Transverse colon (tissue), 4 donors: Measurements from ENCODE around the gene C1orf159. TPM values are rescaled to one million over a fixed set of nuclear protein-coding genes. Genes with fewer than 3 reads are reported as not detected.
"Not testable (repeated sequence)": the region's sequence is repeated elsewhere in the genome, so short reads cannot be mapped to it uniquely, and the experiment has no call there.

Experiments used
- DNase-seq: peaks from one replicate; pipeline ENCODE4 v3.0.0-alpha.2; 2019
- H3K27ac ChIP-seq, 4 donors: fragments of 200-600 bp; sonication (generic); 2 replicates each; pipeline ENCODE4 v1.5.1; 2016 to 2018; ENCODE audit warnings: inconsistent platforms in 4 of 4
- H3K27me3 ChIP-seq: fragments of 200-600 bp; sonication (generic); 2 replicates; pipeline ENCODE4 v1.5.1; 2017; ENCODE audit warnings: inconsistent platforms
- H3K36me3 ChIP-seq, 4 donors: fragments of 200-600 bp; sonication (generic); 2 replicates each; pipeline ENCODE4 v1.5.1; 2017 to 2019; ENCODE audit warnings: inconsistent platforms in 4 of 4
- H3K4me1 ChIP-seq, 4 donors: fragments of 200-600 bp; sonication (generic); 2 replicates each; pipeline ENCODE4 v1.5.1; 2017 to 2020; ENCODE audit warnings: inconsistent platforms in 4 of 4
- H3K4me3 ChIP-seq, 4 donors: fragments of 200-600 bp; sonication (generic); 1 replicate in 1 of 4; 2 replicates in 3 of 4; pipeline versions ENCODE4 v1.5.1 to v1.6.1; 2017 to 2019; ENCODE audit warnings: inconsistent platforms in 4 of 4
- H3K9me3 ChIP-seq, 2 donors: fragments of 200-600 bp; sonication (generic); 2 replicates each; pipeline ENCODE4 v1.5.1; 2017 to 2019; ENCODE audit warnings: inconsistent platforms in 2 of 2
- EP300 ChIP-seq: sonication (generic); formaldehyde crosslinking; IDR thresholded peaks from one replicate; pipeline ENCODE4 v1.6.1; 2017; ENCODE audit warnings: antibody characterized with exemption, low read depth
- POLR2A ChIP-seq: fragments of 450-650 bp; IDR thresholded peaks from one replicate; pipeline ENCODE4 v1.6.1; 2016; ENCODE audit warnings: antibody characterized with exemption, mild to moderate bottlenecking, moderate library complexity
- POLR2AphosphoS5 ChIP-seq, 3 donors: sonication (generic); formaldehyde crosslinking; IDR thresholded peaks; one replicate each; pipeline ENCODE4 v1.6.1; 2016; ENCODE audit warnings: antibody characterized with exemption in 3 of 3
- WGBS, 2 donors: methylation state at CpG; one replicate each; pipeline ENCODE4 v1.1.5; 2018; ENCODE audit warnings: low coverage in 1 of 2; 5-methylcytosine and 5-hydroxymethylcytosine counted together
- in situ Hi-C, 4 donors: fragments of 200-750 bp; cut with MboI; loops; one replicate each; pipeline versions ENCODE4 v1.15.0 to v1.15.1; 2017; ENCODE audit warnings: low sequenced_read_pairs in 3 of 4, low pct_ligation_motif_present in 1 of 4, low pct_unique_long_range_greater_than_20kb in 1 of 4
- intact Hi-C: fragments of 100-400 bp; cut with DNase I; formaldehyde crosslinking; loops from one replicate; pipeline ENCODE4 v1.15.1; 2023; ENCODE audit warnings: low total_unique reads
- total RNA-seq, 4 donors: library from RNA; depleted of rRNA; stranded (reverse); fragments of >200 nt; gene quantifications; one replicate each; pipeline ENCODE4 v1.1.0, GENCODE V29; 2016
- TF ChIP-seq, protein P1 (sequence below), 5 experiments: fragments of 200-600 bp in 3 of 5; fragments of 450-650 bp in 2 of 5; sonication (generic) in 3 of 5; IDR thresholded peaks; 1 replicate in 2 of 5; 2 replicates in 3 of 5; pipeline ENCODE4 v1.5.1; 2016 to 2017; ENCODE audit warnings: antibody characterized with exemption in 5 of 5, inconsistent platforms in 3 of 5, mild to moderate bottlenecking in 2 of 5, moderate library complexity in 1 of 5

Gene C1orf159
- total RNA-seq, 4 donors from 2014 or later: 23.6 to 108 (median 47.3) TPM

DNA sequence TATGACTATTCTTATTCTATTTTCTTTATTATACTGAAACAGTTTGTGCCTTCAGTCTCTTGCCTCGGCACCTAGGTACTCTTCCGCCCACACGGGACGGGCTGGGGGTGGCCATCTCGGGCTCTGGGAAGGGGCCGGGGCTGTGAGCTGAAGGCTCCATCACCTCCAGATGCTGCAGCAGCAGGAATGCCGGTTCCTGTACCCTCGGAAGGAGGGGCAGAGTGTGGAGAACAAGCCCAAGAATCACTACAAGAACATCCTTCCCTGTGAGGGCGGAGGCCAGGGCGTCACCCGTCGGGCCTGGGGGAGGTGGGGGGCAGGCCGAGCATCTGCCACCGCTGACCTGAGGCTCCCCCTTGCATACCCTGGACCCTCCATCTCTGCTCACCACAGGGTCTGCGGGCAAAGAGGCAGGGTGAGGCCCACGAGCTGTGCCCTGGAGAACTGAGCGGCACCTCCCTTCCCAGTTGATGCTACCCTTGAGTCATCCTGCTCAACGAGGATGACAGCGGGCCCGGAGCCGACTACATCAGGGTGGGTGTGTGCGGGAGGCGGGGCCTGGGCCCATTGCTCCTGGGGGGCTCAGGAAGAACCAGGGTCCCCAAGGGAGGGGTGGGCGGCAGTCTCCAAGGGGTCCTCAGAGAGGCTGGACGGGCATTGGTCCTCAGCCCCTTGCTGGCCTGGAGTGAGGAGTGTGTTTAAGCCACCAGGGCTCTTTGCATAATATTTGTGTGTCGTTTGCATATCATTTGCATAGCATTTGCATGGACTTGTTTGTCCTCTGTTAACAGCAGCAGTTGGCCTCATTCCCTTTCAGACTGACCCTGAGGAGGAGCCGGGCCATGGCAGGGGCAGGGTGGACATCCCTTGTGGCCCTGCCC, 49.2 kb downstream of the C1orf159 start:
- 50 to 70% methylated on average over 2 to 18 of the region's 27 CpGs for WGBS, 2 donors

DNA sequence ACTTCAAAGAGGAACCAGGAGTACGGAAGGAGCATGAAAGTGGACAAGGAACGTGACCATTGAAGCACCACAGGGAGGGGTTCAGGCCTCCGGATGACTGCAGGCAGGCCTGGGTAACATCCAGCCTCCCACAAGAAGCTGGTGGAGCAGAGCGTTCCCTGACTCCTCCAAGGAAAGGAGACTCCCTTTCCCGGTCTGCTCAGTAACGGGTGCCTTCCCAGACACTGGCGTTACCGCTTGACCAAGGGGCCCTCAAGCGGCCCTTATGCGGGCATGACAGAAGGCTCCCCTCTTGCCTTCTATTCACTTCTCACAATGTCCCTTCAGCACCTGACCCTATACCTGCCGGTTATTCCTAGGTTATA, 50.0 kb downstream of the C1orf159 start:
- 53 to 70% methylated on average over 3 to 11 of the region's 11 CpGs for whole genome bisulfite sequencing, 2 donors
- not testable (repeated sequence) for DNase-seq

More for the DNA sequence above, 49.2 kb downstream of the C1orf159 start:
- no peak for DNase-seq
- intact Hi-C loops: no loop called here
- Histone ChIP-seq H3K4me1 (peaks cover 15 to 33% (median 32%) of the 10 kb centered on the region in 4 donors), H3K36me3 (no peaks in the 10 kb centered on the region), H3K27me3 (peaks cover 56% of the 10 kb centered on the region), H3K27ac (no peak overlapping the region), H3K4me3 (no peak overlapping the region), H3K9me3 (no peaks in the 10 kb centered on the region)
- TF ChIP-seq POLR2AphosphoS5 (IDR thresholded peaks at IDR 0.05): no peak
- no peak for TF ChIP-seq POLR2A
- TF ChIP-seq EP300: no peak
- TF ChIP-seq, protein P1, sequence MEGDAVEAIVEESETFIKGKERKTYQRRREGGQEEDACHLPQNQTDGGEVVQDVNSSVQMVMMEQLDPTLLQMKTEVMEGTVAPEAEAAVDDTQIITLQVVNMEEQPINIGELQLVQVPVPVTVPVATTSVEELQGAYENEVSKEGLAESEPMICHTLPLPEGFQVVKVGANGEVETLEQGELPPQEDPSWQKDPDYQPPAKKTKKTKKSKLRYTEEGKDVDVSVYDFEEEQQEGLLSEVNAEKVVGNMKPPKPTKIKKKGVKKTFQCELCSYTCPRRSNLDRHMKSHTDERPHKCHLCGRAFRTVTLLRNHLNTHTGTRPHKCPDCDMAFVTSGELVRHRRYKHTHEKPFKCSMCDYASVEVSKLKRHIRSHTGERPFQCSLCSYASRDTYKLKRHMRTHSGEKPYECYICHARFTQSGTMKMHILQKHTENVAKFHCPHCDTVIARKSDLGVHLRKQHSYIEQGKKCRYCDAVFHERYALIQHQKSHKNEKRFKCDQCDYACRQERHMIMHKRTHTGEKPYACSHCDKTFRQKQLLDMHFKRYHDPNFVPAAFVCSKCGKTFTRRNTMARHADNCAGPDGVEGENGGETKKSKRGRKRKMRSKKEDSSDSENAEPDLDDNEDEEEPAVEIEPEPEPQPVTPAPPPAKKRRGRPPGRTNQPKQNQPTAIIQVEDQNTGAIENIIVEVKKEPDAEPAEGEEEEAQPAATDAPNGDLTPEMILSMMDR (IDR thresholded peaks at IDR 0.05): no peak
- in situ Hi-C loops: no loop called here

DNA sequence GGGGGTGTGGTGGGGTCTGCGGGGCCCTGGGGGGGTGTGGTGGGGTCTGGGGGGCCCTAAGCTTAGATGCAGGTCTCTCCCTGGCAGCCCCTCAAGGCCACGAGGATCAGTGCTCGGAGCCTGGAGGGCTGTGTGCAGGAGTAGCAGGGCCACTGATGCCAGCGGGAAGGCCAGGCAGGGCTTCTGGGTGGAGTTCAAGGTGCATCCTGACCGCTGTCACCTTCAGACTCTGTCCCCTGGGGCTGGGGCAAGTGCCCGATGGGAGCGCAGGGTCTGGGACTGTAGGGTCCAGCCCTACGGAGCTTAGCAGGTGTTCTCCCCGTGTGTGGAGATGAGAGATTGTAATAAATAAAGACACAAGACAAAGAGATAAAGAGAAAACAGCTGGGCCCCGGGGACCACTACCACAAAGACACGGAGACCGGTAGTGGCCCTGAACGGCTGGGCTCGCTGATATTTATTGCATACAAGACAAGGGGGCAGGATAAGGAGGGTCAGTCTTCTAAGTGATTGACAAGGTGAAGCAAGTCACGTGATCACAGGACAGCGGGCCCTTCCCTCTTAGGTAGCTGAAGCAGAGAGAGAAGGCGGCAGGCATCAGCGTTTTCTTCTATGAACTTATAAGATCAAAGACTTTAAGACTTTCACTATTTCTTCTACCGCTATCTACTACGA, 50.5 kb downstream of the C1orf159 start:
- H3K27ac ChIP-seq: no peak overlapping the region
- H3K36me3 ChIP-seq: no peaks in the 10 kb centered on the region
- TF ChIP-seq POLR2AphosphoS5 (IDR thresholded peaks at IDR 0.05) (no peak), POLR2A (no peak), EP300 (no peak)
- TF ChIP-seq, protein P1 (IDR thresholded peaks at IDR 0.05): no peak
- H3K4me1 ChIP-seq: peaks cover 15 to 34% (median 32%) of the 10 kb centered on the region in 4 donors
- in situ Hi-C loops: no loop called here
- peaks cover 62% of the 10 kb centered on the region for H3K27me3 ChIP-seq
- no peak overlapping the region for H3K4me3 ChIP-seq
- no peak for DNase-seq
- no peaks in the 10 kb centered on the region for H3K9me3 ChIP-seq
- intact Hi-C loops: no loop called here
- 47 to 58% methylated on average over 14 to 20 of the region's 20 CpGs for WGBS, 2 donors

More for the DNA sequence above, 50.0 kb downstream of the C1orf159 start:
- Histone ChIP-seq H3K4me1 (peaks cover 15 to 33% (median 32%) of the 10 kb centered on the region in 4 donors), H3K27me3 (peaks cover 62% of the 10 kb centered on the region)
- H3K27ac ChIP-seq, intact Hi-C loops, H3K36me3 ChIP-seq, H3K4me3 ChIP-seq, H3K9me3 ChIP-seq, in situ Hi-C loops: not testable (repeated sequence)

DNA sequence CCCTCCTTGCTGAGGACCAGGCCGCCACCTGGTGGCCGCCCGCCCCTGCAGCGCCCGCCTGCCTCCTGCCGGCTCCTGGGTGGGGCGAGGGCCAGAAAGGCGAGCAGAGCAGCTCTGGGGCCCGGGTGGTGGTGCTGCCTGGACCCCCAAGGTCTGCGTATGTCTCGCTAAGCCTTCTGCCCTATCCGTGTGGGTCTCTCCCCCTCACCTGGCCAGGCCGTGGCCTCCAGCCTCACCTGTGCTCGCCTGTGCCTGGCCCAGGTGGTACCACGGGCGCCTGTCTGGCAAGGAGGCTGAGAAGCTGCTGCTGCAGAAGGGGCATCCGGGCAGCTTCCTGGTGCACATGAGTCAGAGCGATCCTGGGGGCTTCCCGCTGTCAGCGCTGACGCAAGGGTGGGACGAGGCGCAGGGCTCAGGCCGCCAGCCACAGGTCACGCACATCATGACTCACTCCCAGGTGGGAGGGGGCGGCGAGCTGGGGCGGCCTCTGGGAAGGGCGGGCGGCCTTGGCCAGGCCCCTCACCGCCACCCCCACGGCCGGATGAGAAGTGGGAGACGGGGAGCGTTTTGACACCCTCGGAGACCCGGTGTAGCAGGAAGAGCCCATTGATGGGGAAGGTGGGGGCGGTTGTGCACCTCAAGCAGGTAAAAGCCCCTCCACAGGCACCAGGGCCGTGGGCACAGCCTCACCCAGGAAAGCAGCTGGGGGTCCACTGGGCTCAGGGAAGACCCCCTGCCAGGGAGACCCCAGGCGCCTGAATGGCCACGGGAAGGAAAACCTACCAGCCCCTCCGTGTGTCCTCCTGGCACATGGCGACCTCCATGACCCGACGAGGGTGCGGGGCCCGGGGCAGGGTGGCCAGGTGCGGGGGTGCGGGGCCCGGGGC, 51.7 kb downstream of the C1orf159 start:
- in situ Hi-C loops (no loop called here), intact Hi-C loops (loop anchor here (1.0 to 2.0 kb wide), 2 partner anchors 76 to 81 kb away; partner anchors contain the start of gene PERM1)
- H3K36me3 ChIP-seq: no peaks in the 10 kb centered on the region
- WGBS, 2 donors: 14 to 20% methylated on average over 1 to 16 of the region's 50 CpGs
- no peak overlapping the region for H3K27ac ChIP-seq
- H3K4me3 ChIP-seq: no peak overlapping the region
- peaks cover 16 to 42% (median 35%) of the 10 kb centered on the region in 4 donors for H3K4me1 ChIP-seq
- TF ChIP-seq EP300: no peak
- TF ChIP-seq, protein P1 (IDR thresholded peaks at IDR 0.05): peak; percentile 86 to 97 (median 92)
- H3K9me3 ChIP-seq: no peaks in the 10 kb centered on the region
- H3K27me3 ChIP-seq: peaks cover 67% of the 10 kb centered on the region
- peak; percentile 76 for DNase-seq
